Activated CD8-positive, alpha-beta T cell treated with anti-CD3 and anti-CD28 coated beads, Interleukin-2, amount 10 ng/mL, durations not matched to agents 7 days and 5 days (primary cell): Measurements from ENCODE around the gene CKS1B. TPM values are rescaled to one million over a fixed set of nuclear protein-coding genes. Genes with fewer than 3 reads are reported as not detected.
"Not testable (repeated sequence)": the region's sequence is repeated elsewhere in the genome, so short reads cannot be mapped to it uniquely, and the experiment has no call there.

Experiments used
- ATAC-seq: fragments of 150-1000 bp; cut with Tn5 transposase; one replicate; pipeline ENCODE4 v1.10.0; 2021; ENCODE audit warnings: moderate library complexity
- CTCF ChIA-PET: fragments of 350-600 bp; sonication (Branson Sonifier 250); formaldehyde crosslinking; loops from one replicate; lab custom pipeline; 2021; ENCODE audit warnings: antibody characterized with exemption; lab: Charles Lee
- POLR2A ChIA-PET: fragments of 350-600 bp; sonication (Branson Sonifier 250); formaldehyde crosslinking; loops from one replicate; lab custom pipeline; 2021; ENCODE audit warnings: antibody characterized with exemption; lab: Charles Lee
- DNase-seq: peaks from one replicate; pipeline ENCODE4 v3.0.0-alpha.2; 2020
- H3K27ac Mint-ChIP-seq: one replicate; pipeline ENCODE4 v1.8.0; 2021; ENCODE audit warnings: mild to moderate bottlenecking, mixed read lengths
- H3K27me3 Mint-ChIP-seq: one replicate; pipeline ENCODE4 v1.8.0; 2021; ENCODE audit warnings: low read depth, mixed read lengths
- H3K36me3 Mint-ChIP-seq: one replicate; pipeline ENCODE4 v1.8.0; 2021; ENCODE audit warnings: low read depth, mixed read lengths
- H3K4me1 Mint-ChIP-seq: one replicate; pipeline ENCODE4 v1.8.0; 2021; ENCODE audit warnings: low read depth, mixed read lengths
- H3K4me3 Mint-ChIP-seq: one replicate; pipeline ENCODE4 v1.8.0; 2021; ENCODE audit warnings: mild to moderate bottlenecking, mixed read lengths
- H3K9me3 Mint-ChIP-seq: one replicate; pipeline ENCODE4 v1.8.0; 2022; ENCODE audit warnings: mixed read lengths; ENCODE audit not compliant: insufficient read depth
- total RNA-seq, 2 experiments: library from RNA; stranded (reverse); gene quantifications; one replicate each; pipeline ENCODE4 v1.2.3, GENCODE V29; 2021

Gene CKS1B
- total RNA-seq, 2 experiments from 2014 or later: 151 to 153 TPM

- H3K36me3 Mint-ChIP-seq: peaks cover 42% of the 10 kb centered on the region
- H3K27ac Mint-ChIP-seq: no peak overlapping the region
- H3K27me3 Mint-ChIP-seq: no peaks in the 10 kb centered on the region
- H3K4me3 Mint-ChIP-seq: no peak overlapping the region
- peak; percentile 97 for DNase-seq
- peak; percentile 59 for ATAC-seq
- ChIA-PET POLR2A (interaction anchor here (0.6 to 4.2 kb wide), 21 partner anchors 8 to 370 kb away, joined by 3 to 31 read pairs (median 6); partner anchors contain the start of genes ADAM15, FLAD1, PBXIP1 and PMVK), CTCF (interaction anchor here (0.9 to 4.7 kb wide), 12 partner anchors 8 to 87 kb away, joined by 3 to 22 read pairs (median 4); partner anchors contain the start of genes FLAD1, PBXIP1 and PYGO2)
- peaks cover 36% of the 10 kb centered on the region for H3K4me1 Mint-ChIP-seq
- no peaks in the 10 kb centered on the region for H3K9me3 Mint-ChIP-seq
Observed at GRCh38 chr1:154974808-154975408, 427 bp downstream of the CKS1B start.

GRCh38 chr1:154975409-154976059, 1.1 kb downstream of the CKS1B start:
- H3K4me3 Mint-ChIP-seq: no peak overlapping the region
- H3K27me3 Mint-ChIP-seq: no peaks in the 10 kb centered on the region
- H3K27ac Mint-ChIP-seq: no peak overlapping the region
- H3K4me1 Mint-ChIP-seq: peaks cover 36% of the 10 kb centered on the region
- DNase-seq (peak; percentile 70), ATAC-seq (peak; percentile 4)
- peaks cover 45% of the 10 kb centered on the region for H3K36me3 Mint-ChIP-seq
- H3K9me3 Mint-ChIP-seq: no peaks in the 10 kb centered on the region
- ChIA-PET CTCF (interaction anchor here (0.6 to 4.7 kb wide), 6 partner anchors 8 to 666 kb away, joined by 3 to 22 read pairs (median 12); partner anchors contain the start of genes FLAD1, PBXIP1 and PYGO2), POLR2A (interaction anchor here (0.6 to 4.2 kb wide), 14 partner anchors 8 to 152 kb away, joined by 3 to 31 read pairs (median 8); partner anchors contain the start of genes ADAM15, EFNA1, FLAD1 and PBXIP1)

GRCh38 chr1:154977762-154978161, 3.3 kb downstream of the CKS1B start:
- DNase-seq, H3K27me3 Mint-ChIP-seq, ATAC-seq, H3K4me3 Mint-ChIP-seq, H3K9me3 Mint-ChIP-seq: not testable (repeated sequence)
- peaks cover 18% of the 10 kb centered on the region for H3K4me1 Mint-ChIP-seq
- ChIA-PET CTCF (interaction anchor here (2.2 to 13.8 kb wide), 4 partner anchors 22 to 108 kb away, joined by 10 to 139 read pairs (median 18); partner anchors contain the start of genes PBXIP1 and ZBTB7B), POLR2A (interaction anchor here (1.1 kb wide), 1 partner anchor 23 kb away, joined by 3 read pairs; no protein-coding TSS in a partner anchor)
- peaks cover 38% of the 10 kb centered on the region for H3K36me3 Mint-ChIP-seq
- peak overlapping the region; percentile 37 for H3K27ac Mint-ChIP-seq

GRCh38 chr1:154978360-154978759, 3.9 kb downstream of the CKS1B start:
- Mint-ChIP-seq H3K4me1 (peaks cover 15% of the 10 kb centered on the region), H3K27me3 (no peaks in the 10 kb centered on the region), H3K36me3 (peaks cover 36% of the 10 kb centered on the region), H3K4me3 (no peak overlapping the region), H3K27ac (no peak overlapping the region), H3K9me3 (no peaks in the 10 kb centered on the region)
- ATAC-seq (no peak), DNase-seq (no peak)
- ChIA-PET CTCF (interaction anchor here (1.1 to 13.8 kb wide), 7 partner anchors 21 to 107 kb away, joined by 3 to 139 read pairs (median 10); partner anchors contain the start of genes PBXIP1, PMVK and ZBTB7B), POLR2A (interaction anchor here (1.1 kb wide), 1 partner anchor 23 kb away, joined by 3 read pairs; no protein-coding TSS in a partner anchor)

GRCh38 chr1:154982341-154982740, 7.9 kb downstream of the CKS1B start:
- no peaks in the 10 kb centered on the region for H3K9me3 Mint-ChIP-seq
- ChIA-PET CTCF (interaction anchor here (0.7 to 13.8 kb wide), 12 partner anchors 8 to 191 kb away, joined by 3 to 139 read pairs (median 6); partner anchors contain the start of genes ADAM15, CKS1B, EFNA4 and KRTCAP2), POLR2A (interaction anchor here (1.0 to 3.3 kb wide), 9 partner anchors 9 to 46 kb away, joined by 3 to 28 read pairs (median 6); partner anchors contain the start of genes CKS1B, LENEP, PBXIP1 and PMVK)
- DNase-seq: no peak
- peak overlapping the region; percentile 67 for H3K27ac Mint-ChIP-seq
- H3K4me3 Mint-ChIP-seq: no peak overlapping the region
- peaks cover 23% of the 10 kb centered on the region for H3K4me1 Mint-ChIP-seq
- ATAC-seq: no peak
- H3K27me3 Mint-ChIP-seq: no peaks in the 10 kb centered on the region
- H3K36me3 Mint-ChIP-seq: peaks cover 31% of the 10 kb centered on the region

GRCh38 chr1:154982897-154983648, 8.6 kb downstream of the CKS1B start, which contains the start of gene FLAD1:
Gene FLAD1, plus strand, starts transcription at chr1:154983344. Its CDS starts 351 bp downstream, at chr1:154983695.
- CTCF ChIA-PET: interaction anchor here (0.7 to 13.8 kb wide), 16 partner anchors 9 to 190 kb away, joined by 3 to 139 read pairs (median 4); partner anchors contain the start of genes ADAM15, CKS1B, EFNA4 and KRTCAP2
- no peak within 1 kb of the TSS for H3K4me3 Mint-ChIP-seq

GRCh38 chr1:154983776-154984466, 9.4 kb downstream of the CKS1B start:
- Mint-ChIP-seq H3K9me3 (no peaks in the 10 kb centered on the region), H3K4me3 (no peak overlapping the region), H3K27me3 (no peaks in the 10 kb centered on the region), H3K36me3 (peaks cover 33% of the 10 kb centered on the region), H3K27ac (no peak overlapping the region), H3K4me1 (peaks cover 25% of the 10 kb centered on the region)
- POLR2A ChIA-PET: interaction anchor here (0.7 to 3.3 kb wide), 11 partner anchors 10 to 88 kb away, joined by 3 to 28 read pairs (median 6); partner anchors contain the start of genes CKS1B, LENEP, PBXIP1 and PMVK
- no peak for DNase-seq
- CTCF ChIA-PET: interaction anchor here (0.7 to 13.8 kb wide), 14 partner anchors 10 to 189 kb away, joined by 3 to 139 read pairs (median 6); partner anchors contain the start of genes ADAM15, CKS1B, EFNA4 and KRTCAP2
- ATAC-seq: no peak

More at GRCh38 chr1:154982897-154983648, 8.6 kb downstream of the CKS1B start, which contains the start of gene FLAD1:
- peaks cover 20% of the 10 kb centered on the region for H3K4me1 Mint-ChIP-seq
- H3K27me3 Mint-ChIP-seq: no peaks in the 10 kb centered on the region
- POLR2A ChIA-PET: interaction anchor here (0.7 to 3.3 kb wide), 13 partner anchors 9 to 87 kb away, joined by 3 to 28 read pairs (median 4); partner anchors contain the start of genes CKS1B, LENEP, PBXIP1 and PMVK
- ATAC-seq (peak; percentile 100), DNase-seq (peak; percentile 99)
- no peaks in the 10 kb centered on the region for H3K9me3 Mint-ChIP-seq
- H3K27ac Mint-ChIP-seq: peak within 1 kb of the TSS; percentile 67
- peaks cover 31% of the 10 kb centered on the region for H3K36me3 Mint-ChIP-seq

- ChIA-PET POLR2A (interaction anchor here (0.7 to 1.4 kb wide), 2 partner anchors 16 to 260 kb away, joined by 4 read pairs; partner anchors contain the start of gene SHC1), CTCF (interaction anchor here (1.2 to 13.8 kb wide), 2 partner anchors 13 kb away, joined by 3 to 139 read pairs; partner anchors contain the start of genes CKS1B and ZBTB7B)
- H3K27me3 Mint-ChIP-seq, H3K4me3 Mint-ChIP-seq, DNase-seq, H3K27ac Mint-ChIP-seq, H3K9me3 Mint-ChIP-seq, ATAC-seq: not testable (repeated sequence)
- peaks cover 35% of the 10 kb centered on the region for H3K36me3 Mint-ChIP-seq
- H3K4me1 Mint-ChIP-seq: peaks cover 21% of the 10 kb centered on the region
Observed at GRCh38 chr1:154986736-154987135, 12.3 kb downstream of the CKS1B start.

- ChIA-PET CTCF (interaction anchor here (2.1 to 13.8 kb wide), 2 partner anchors 12 to 30 kb away, joined by 25 to 139 read pairs; partner anchors contain the start of gene ZBTB7B), POLR2A (interaction anchor here (0.7 to 1.4 kb wide), 3 partner anchors 14 to 260 kb away, joined by 3 to 4 read pairs (median 4); partner anchors contain the start of gene SHC1)
- Mint-ChIP-seq H3K27ac (no peak overlapping the region), H3K4me1 (peaks cover 21% of the 10 kb centered on the region), H3K27me3 (no peaks in the 10 kb centered on the region), H3K9me3 (no peaks in the 10 kb centered on the region), H3K4me3 (no peak overlapping the region), H3K36me3 (peaks cover 33% of the 10 kb centered on the region)
- no peak for ATAC-seq
- no peak for DNase-seq
Observed at GRCh38 chr1:154987326-154987725, 12.8 kb downstream of the CKS1B start.
